ENCODE data around the gene APOBEC3G. TPM values are rescaled to one million over a fixed set of nuclear protein-coding genes. Genes with fewer than 3 reads are reported as not detected.

The APOBEC3G gene
- polyA plus RNA-seq, 1 donor (not counting 4 experiments of a cell fraction or from before 2014, with no cell fraction given): 7.8 TPM

DNA sequence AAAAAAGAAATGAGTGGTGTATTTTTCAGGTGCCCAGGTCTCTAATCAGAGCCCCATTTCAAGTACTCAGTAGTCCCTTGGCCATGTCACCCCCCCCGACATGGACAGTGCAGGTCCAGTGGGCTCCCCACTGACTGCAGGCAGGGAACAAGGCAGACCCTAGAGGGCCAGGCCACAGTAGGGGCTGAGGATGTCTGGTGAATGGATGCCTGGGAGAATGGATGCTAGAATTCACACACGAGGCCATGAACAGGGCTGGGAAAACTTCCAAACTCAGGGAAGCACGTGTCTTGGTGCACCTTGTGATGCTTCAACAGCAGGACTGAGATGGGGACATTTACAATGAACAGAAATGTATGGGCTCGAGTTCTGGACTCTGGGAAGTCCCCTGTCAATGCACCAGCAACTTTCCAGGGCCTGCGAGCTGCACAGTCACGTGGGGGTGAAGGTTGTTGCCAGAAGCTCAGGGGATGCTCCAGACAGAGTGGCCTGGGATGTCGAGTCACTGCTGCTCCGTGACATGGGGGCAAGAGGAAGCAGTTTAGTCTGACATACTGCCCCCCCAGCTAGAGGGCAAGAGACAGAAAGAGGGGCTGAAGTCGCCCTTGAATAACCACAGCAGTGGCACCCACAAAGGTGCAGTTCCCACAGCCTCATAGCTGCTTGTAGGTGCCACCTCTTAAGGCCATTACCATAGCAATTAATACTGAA lies 3.1 kb downstream of the APOBEC3G start:
- Histone ChIP-seq H3K9ac (ENCODE audit: control insufficient read depth, extremely low read depth, insufficient read depth, low read length) (no peak overlapping the region), H3K4me1 (ENCODE audit: control insufficient read depth, extremely low read depth, insufficient read depth, low read length) (no peaks in the 10 kb centered on the region), H3K4me3 (ENCODE audit: control insufficient read depth in 2 of 3, extremely low read depth in 1 of 3, insufficient read depth in 2 of 3, low read depth in 1 of 3, low read length in 3 of 3) (no peak overlapping the region), H3K9me1 (ENCODE audit: control insufficient read depth, extremely low read depth, insufficient read depth, low read length) (no peaks in the 10 kb centered on the region), H2AFZ (ENCODE audit: control insufficient read depth, low read length) (no peak overlapping the region), H3K27ac (ENCODE audit: control insufficient read depth, insufficient read depth, low read length) (no peak overlapping the region), H3K27me3 (ENCODE audit: control insufficient read depth, extremely low read depth, insufficient read depth, low read length) (no peaks in the 10 kb centered on the region), H3K4me2 (ENCODE audit: control insufficient read depth, extremely low read depth, insufficient read depth, low read depth, low read length) (no peak overlapping the region), H4K20me1 (ENCODE audit: control insufficient read depth, extremely low read depth, insufficient read depth, low read length) (no peaks in the 10 kb centered on the region), H3K9me3 (ENCODE audit: control insufficient read depth, low read depth, low read length) (no peaks in the 10 kb centered on the region), H3K36me3 (ENCODE audit: control insufficient read depth in 2 of 2, extremely low read depth in 1 of 2, insufficient read depth in 2 of 2, low read length in 2 of 2) (peaks cover 0 to 4% of the 10 kb centered on the region in 2 experiments), H3K79me2 (ENCODE audit: control insufficient read depth, insufficient read depth, low read length) (no peaks in the 10 kb centered on the region)
- FAIRE-seq: no peak
- dilution Hi-C loops (cut with MboI; ENCODE audit: extremely low pct_ligation_motif_present, low sequenced_read_pairs): no loop called here
- DNase-seq (ENCODE audit: low read depth, low spot score): no peak
- TF ChIP-seq, protein P1, sequence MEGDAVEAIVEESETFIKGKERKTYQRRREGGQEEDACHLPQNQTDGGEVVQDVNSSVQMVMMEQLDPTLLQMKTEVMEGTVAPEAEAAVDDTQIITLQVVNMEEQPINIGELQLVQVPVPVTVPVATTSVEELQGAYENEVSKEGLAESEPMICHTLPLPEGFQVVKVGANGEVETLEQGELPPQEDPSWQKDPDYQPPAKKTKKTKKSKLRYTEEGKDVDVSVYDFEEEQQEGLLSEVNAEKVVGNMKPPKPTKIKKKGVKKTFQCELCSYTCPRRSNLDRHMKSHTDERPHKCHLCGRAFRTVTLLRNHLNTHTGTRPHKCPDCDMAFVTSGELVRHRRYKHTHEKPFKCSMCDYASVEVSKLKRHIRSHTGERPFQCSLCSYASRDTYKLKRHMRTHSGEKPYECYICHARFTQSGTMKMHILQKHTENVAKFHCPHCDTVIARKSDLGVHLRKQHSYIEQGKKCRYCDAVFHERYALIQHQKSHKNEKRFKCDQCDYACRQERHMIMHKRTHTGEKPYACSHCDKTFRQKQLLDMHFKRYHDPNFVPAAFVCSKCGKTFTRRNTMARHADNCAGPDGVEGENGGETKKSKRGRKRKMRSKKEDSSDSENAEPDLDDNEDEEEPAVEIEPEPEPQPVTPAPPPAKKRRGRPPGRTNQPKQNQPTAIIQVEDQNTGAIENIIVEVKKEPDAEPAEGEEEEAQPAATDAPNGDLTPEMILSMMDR (optimal IDR thresholded peaks at IDR 0.05 in 1 of 3, IDR thresholded peaks at IDR 0.05 in 1 of 3, conservative IDR thresholded peaks at IDR 0.05 in 1 of 3; ENCODE audit: extremely low read depth in 1 of 3, insufficient read depth in 2 of 3, low read length in 3 of 3): no peak
- TF ChIP-seq EZH2 (IDR thresholded peaks at IDR 0.05; ENCODE audit: low read length): no peak

DNA sequence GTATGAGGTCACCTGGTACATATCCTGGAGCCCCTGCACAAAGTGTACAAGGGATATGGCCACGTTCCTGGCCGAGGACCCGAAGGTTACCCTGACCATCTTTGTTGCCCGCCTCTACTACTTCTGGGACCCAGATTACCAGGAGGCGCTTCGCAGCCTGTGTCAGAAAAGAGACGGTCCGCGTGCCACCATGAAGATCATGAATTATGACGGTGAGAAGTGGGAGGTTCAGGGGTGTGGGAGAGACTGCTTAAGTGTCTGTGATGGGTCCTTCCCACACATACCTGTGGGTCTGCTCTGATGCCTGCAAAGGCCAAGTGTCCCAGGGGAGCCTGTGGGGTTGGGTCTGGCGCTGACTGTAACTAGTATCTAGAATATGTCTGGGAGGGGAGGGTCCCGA lies 3.9 kb downstream of the APOBEC3G start:
- DNase-seq (ENCODE audit: low read depth, low spot score): no peak
- Histone ChIP-seq H3K4me1 (ENCODE audit: control insufficient read depth, extremely low read depth, insufficient read depth, low read length) (no peaks in the 10 kb centered on the region), H3K79me2 (ENCODE audit: control insufficient read depth, insufficient read depth, low read length) (no peaks in the 10 kb centered on the region), H3K4me3 (ENCODE audit: control insufficient read depth in 2 of 3, extremely low read depth in 1 of 3, insufficient read depth in 2 of 3, low read depth in 1 of 3, low read length in 3 of 3) (no peak overlapping the region), H3K9ac (ENCODE audit: control insufficient read depth, extremely low read depth, insufficient read depth, low read length) (no peak overlapping the region), H3K9me1 (ENCODE audit: control insufficient read depth, extremely low read depth, insufficient read depth, low read length) (no peaks in the 10 kb centered on the region), H3K4me2 (ENCODE audit: control insufficient read depth, extremely low read depth, insufficient read depth, low read depth, low read length) (no peak overlapping the region), H3K36me3 (ENCODE audit: control insufficient read depth in 2 of 2, extremely low read depth in 1 of 2, insufficient read depth in 2 of 2, low read length in 2 of 2) (peaks cover 0 to 4% of the 10 kb centered on the region in 2 experiments), H2AFZ (ENCODE audit: control insufficient read depth, low read length) (no peak overlapping the region), H3K27me3 (ENCODE audit: control insufficient read depth, extremely low read depth, insufficient read depth, low read length) (no peaks in the 10 kb centered on the region), H3K9me3 (ENCODE audit: control insufficient read depth, low read depth, low read length) (no peaks in the 10 kb centered on the region), H4K20me1 (ENCODE audit: control insufficient read depth, extremely low read depth, insufficient read depth, low read length) (no peaks in the 10 kb centered on the region), H3K27ac (ENCODE audit: control insufficient read depth, insufficient read depth, low read length) (no peak overlapping the region)
- FAIRE-seq: no peak
- TF ChIP-seq EZH2 (IDR thresholded peaks at IDR 0.05; ENCODE audit: low read length): no peak
- TF ChIP-seq, protein P1 (optimal IDR thresholded peaks at IDR 0.05 in 1 of 3, IDR thresholded peaks at IDR 0.05 in 1 of 3, conservative IDR thresholded peaks at IDR 0.05 in 1 of 3; ENCODE audit: extremely low read depth in 1 of 3, insufficient read depth in 2 of 3, low read length in 3 of 3): no peak
- dilution Hi-C loops (cut with MboI; ENCODE audit: extremely low pct_ligation_motif_present, low sequenced_read_pairs): no loop called here

Data from keratinocyte (primary cell).